AG08395 (cell line): Measurements from ENCODE around the gene LYSMD4.

Source experiments
- DNase-seq: peaks from one replicate; pipeline ENCODE4 v3.0.0; 2012; ENCODE audit warnings: mixed read lengths, low spot score

Gene LYSMD4

GRCh38 chr15:99706557-99707303, 26.5 kb downstream of the LYSMD4 start:
- DNase-seq: no peak

GRCh38 chr15:99704444-99704838, 28.8 kb downstream of the LYSMD4 start:
- peak; percentile 59 for DNase-seq

- DNase-seq: peak; percentile 74
Measured at GRCh38 chr15:99703603-99704443, 29.4 kb downstream of the LYSMD4 start.

GRCh38 chr15:99702895-99703602, 30.2 kb downstream of the LYSMD4 start:
- DNase-seq: no peak

GRCh38 chr15:99696096-99696495, 37.1 kb downstream of the LYSMD4 start:
- DNase-seq: no peak

- no peak for DNase-seq
Measured at GRCh38 chr15:99692825-99693224, 40.4 kb downstream of the LYSMD4 start.

- DNase-seq: no peak
Measured at GRCh38 chr15:99686290-99686689, 46.9 kb downstream of the LYSMD4 start.

GRCh38 chr15:99683000-99683670, 50.1 kb downstream of the LYSMD4 start:
- DNase-seq: peak; percentile 21

- DNase-seq: peak; percentile 54
Measured at GRCh38 chr15:99682455-99682854, 50.8 kb downstream of the LYSMD4 start.

- no peak for DNase-seq
Measured at GRCh38 chr15:99681990-99682389, 51.2 kb downstream of the LYSMD4 start.

- DNase-seq: no peak
Measured at GRCh38 chr15:99680276-99680675, 53.0 kb downstream of the LYSMD4 start.

GRCh38 chr15:99677540-99678134, 55.6 kb downstream of the LYSMD4 start:
- no peak for DNase-seq
